AG04450 (cell line): ENCODE measurements around the gene LUC7L3. TPM values are rescaled to one million over a fixed set of nuclear protein-coding genes. Genes with fewer than 3 reads are reported as not detected.

Experiments used
- CTCF ChIA-PET: fragments of 300-600, 350-600 bp; formaldehyde crosslinking; extraction: SDS; loops from one replicate; lab custom pipeline; 2022; ENCODE audit warnings: antibody characterized with exemption, inconsistent platforms; lab: Charles Lee
- POLR2A ChIA-PET: fragments of 350-600 bp; formaldehyde crosslinking; extraction: SDS; loops from one replicate; lab custom pipeline; 2021; ENCODE audit warnings: antibody characterized with exemption, inconsistent platforms; lab: Yijun Ruan, JAX
- DNase-seq: peaks from one replicate; pipeline ENCODE4 v3.0.0-alpha.2; 2011; ENCODE audit warnings: low read depth, low spot score
- H3K27ac ChIP-seq: one replicate; pipeline ENCODE4 v1.5.1; 2012; ENCODE audit warnings: low read depth, low read length, control low read depth
- H3K27me3 ChIP-seq: one replicate; pipeline ENCODE4 v1.6.0; 2012; ENCODE audit warnings: low read length; ENCODE audit not compliant: control insufficient read depth, insufficient read depth
- H3K4me3 ChIP-seq: 2 replicates; pipeline ENCODE4 v1.5.1; 2011; ENCODE audit warnings: mild to moderate bottlenecking, low read depth, low read length, control low read depth
- H3K9me3 ChIP-seq: 2 replicates; pipeline ENCODE4 v1.5.1; 2012; ENCODE audit warnings: low read length; ENCODE audit not compliant: control insufficient read depth, insufficient read depth
- CTCF ChIP-seq: IDR thresholded peaks from 2 replicates; pipeline ENCODE4 v1.5.1; 2011; ENCODE audit warnings: low read depth, low read length, control low read depth, inconsistent platforms
- polyA plus RNA-seq: library from polyadenylated mRNA; depleted of rRNA; stranded (reverse); fragments of >200 nt; gene quantifications from 2 replicates; pipeline ENCODE4 v1.2.3, GENCODE V29; 2011

Gene LUC7L3
- polyA plus RNA-seq, 1 experiment: 120 TPM

DNA sequence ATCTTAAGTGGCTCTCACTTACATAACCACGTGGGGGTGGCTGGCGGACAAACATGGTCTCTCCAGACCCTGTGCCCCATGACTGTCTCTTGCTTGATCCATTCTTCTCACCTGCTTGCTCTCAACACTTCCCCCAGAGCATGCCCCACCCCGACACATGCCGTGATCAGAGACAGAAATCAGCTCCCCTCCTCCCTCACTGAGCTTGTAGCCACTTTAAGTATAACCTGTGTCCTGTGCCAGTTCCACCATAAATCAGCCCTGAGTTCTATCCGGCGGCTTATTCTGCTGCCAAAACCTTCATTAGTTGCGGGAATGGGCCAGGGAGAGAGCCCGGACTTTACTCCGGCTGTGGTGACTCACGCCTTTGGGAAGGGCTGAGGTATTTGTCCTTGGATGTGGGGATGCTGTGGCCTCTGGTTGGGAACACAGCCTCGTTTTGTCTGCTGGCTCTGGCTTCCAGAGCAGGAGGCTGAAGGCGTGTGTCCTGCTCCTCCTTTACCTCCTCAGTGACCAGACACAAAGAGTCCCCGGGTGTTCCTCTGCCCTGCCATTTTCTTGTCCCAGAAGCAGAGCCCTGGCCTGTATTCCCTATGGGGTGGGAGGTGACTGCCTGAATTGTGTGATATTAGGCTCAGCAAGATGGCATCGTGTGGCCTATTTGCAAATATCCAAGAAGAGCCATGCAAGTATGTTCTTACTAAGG lies 32.8 kb upstream of the LUC7L3 start:
- no peak for DNase-seq
- ChIA-PET POLR2A (interaction anchor here (0.6 kb wide), 1 partner anchor 15 kb away, joined by 5 read pairs; no protein-coding TSS in a partner anchor), CTCF (no interaction called here)
- no peak overlapping the region for H3K4me3 ChIP-seq
- H3K27ac ChIP-seq: peak overlapping the region; percentile 31
- H3K9me3 ChIP-seq: no peaks in the 10 kb centered on the region; the same call in 1 of the 2 replicates
- TF ChIP-seq CTCF: no peak
- no peaks in the 10 kb centered on the region for H3K27me3 ChIP-seq

DNA sequence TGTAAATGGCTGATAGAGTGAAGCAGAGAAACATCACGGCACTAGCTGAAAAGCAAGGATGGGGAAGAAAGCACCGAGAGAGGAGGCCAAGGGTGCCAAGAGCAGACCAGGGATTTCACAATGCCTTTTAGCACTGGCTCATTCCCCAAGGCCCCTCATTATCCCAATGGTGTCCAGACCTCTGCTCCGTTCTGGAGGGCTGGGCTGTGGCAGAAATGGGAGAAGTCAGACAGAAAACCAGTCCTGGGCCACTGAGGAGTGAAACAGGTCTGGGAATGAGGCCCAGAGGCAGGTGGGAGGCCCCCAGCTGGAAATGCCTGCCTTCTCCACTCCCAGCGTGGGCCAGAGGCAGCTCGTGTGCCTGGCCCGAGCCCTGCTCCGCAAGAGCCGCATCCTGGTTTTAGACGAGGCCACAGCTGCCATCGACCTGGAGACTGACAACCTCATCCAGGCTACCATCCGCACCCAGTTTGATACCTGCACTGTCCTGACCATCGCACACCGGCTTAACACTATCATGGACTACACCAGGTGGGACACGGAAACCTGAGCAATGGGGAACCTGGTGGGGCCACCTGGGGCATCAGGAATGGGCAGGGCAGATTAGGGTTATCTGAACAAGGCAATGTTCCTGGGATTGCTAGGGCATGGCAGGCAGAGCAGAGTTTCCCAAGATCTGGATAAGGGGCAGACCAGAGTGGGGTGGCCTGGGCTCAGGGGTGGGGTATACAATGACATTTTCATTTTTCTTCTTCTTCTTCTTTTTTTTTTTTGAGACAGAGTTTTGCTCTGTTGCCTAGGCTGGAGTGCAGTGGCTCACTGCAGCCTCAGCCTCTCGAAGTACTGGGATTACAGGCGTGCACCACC lies 32.0 kb upstream of the LUC7L3 start:
- CTCF ChIA-PET: no interaction called here
- Histone ChIP-seq H3K27me3 (no peaks in the 10 kb centered on the region), H3K9me3 (no peaks in the 10 kb centered on the region; the same call in 1 of the 2 replicates), H3K27ac (no peak overlapping the region), H3K4me3 (no peak overlapping the region)
- no peak for TF ChIP-seq CTCF
- no peak for DNase-seq
- POLR2A ChIA-PET: no interaction called here

DNA sequence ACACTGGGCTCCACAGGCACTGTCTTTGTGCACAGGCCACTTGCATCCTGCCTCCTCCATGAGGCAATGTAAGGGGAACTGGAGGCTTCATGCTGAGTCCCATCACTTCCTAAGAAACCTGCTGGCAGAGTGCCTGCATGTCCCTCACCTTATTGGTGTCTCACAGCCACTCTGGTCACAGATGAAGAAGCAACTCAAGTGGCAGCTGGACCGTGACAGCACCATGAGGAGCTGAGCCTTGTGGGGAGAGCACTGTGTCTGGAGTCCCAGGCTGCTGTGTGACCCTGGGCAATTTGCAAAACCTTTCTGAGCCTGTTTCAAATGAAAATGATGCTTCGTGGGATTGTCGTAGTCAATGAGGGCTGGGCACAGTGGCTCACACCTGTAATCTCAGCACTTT lies 31.2 kb upstream of the LUC7L3 start:
- Histone ChIP-seq H3K27ac (no peak overlapping the region), H3K4me3 (no peak overlapping the region), H3K9me3 (no peaks in the 10 kb centered on the region; the same call in 1 of the 2 replicates), H3K27me3 (no peaks in the 10 kb centered on the region)
- ChIA-PET CTCF (no interaction called here), POLR2A (interaction anchor here (0.6 kb wide), 1 partner anchor 596 kb away, joined by 7 read pairs; no protein-coding TSS in a partner anchor)
- TF ChIP-seq CTCF: no peak
- DNase-seq: no peak

DNA sequence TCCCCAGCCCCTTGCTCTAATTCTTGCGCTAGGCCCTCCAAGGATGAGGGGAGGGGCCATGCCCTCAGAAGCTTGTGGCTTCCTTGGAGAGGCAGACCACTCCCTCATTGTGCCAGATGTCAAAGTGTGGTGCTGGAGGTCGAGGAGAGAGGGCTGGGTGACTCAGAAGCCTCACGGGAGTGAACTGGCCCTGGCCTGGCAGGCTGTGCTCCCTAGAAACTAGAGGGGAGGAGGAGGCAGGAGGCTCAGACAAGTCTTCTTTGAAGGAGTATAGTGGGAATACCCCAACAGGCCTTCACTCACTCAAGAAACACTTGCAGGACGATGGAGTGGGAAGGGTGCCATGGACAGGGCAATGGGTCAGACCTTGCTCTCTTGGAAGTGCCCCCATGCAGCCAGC lies 30.2 kb upstream of the LUC7L3 start:
- POLR2A ChIA-PET: interaction anchor here (1.0 kb wide), 1 partner anchor 50 kb away, joined by 4 read pairs; no protein-coding TSS in a partner anchor
- TF ChIP-seq CTCF: no peak
- Histone ChIP-seq H3K27me3 (no peaks in the 10 kb centered on the region), H3K27ac (peak overlapping the region; percentile 52), H3K9me3 (no peaks in the 10 kb centered on the region; the same call in 1 of the 2 replicates), H3K4me3 (no peak overlapping the region)
- no peak for DNase-seq
- CTCF ChIA-PET: no interaction called here
